DMS53 (cell line): ENCODE measurements around the gene SMCHD1.
A peak's percentile ranks its signal among the peaks of the same experiment; 100 is the strongest.
"Not testable (repeated sequence)": the region's sequence is repeated elsewhere in the genome, so short reads cannot be mapped to it uniquely, and the experiment has no call there.

Source experiments
- DNase-seq: peaks from one replicate; lab custom pipeline; 2025; lab: John Stamatoyannopoulos, UW

The SMCHD1 gene

GRCh38 chr18:2818281-2818680 lies 162.8 kb downstream of the SMCHD1 start:
- DNase-seq, result no peak

GRCh38 chr18:2821695-2822094 lies 166.2 kb downstream of the SMCHD1 start:
- no peak for DNase-seq

GRCh38 chr18:2822213-2822921 lies 166.8 kb downstream of the SMCHD1 start:
- DNase-seq, result peak; percentile 46

- no peak for DNase-seq
Measured at GRCh38 chr18:2823202-2823601, 167.7 kb downstream of the SMCHD1 start.

GRCh38 chr18:2823966-2824365 lies 168.4 kb downstream of the SMCHD1 start:
- DNase-seq, result no peak

- DNase-seq, result no peak
Measured at GRCh38 chr18:2824865-2825264, 169.3 kb downstream of the SMCHD1 start.

GRCh38 chr18:2825613-2826175 lies 170.2 kb downstream of the SMCHD1 start:
- no peak for DNase-seq

- no peak for DNase-seq
Measured at GRCh38 chr18:2826581-2826980, 171.1 kb downstream of the SMCHD1 start.

GRCh38 chr18:2827061-2827460 lies 171.5 kb downstream of the SMCHD1 start:
- DNase-seq, result no peak

- not testable (repeated sequence) for DNase-seq
Measured at GRCh38 chr18:2836118-2836517, 180.6 kb downstream of the SMCHD1 start.

GRCh38 chr18:2837290-2837689 lies 181.8 kb downstream of the SMCHD1 start:
- DNase-seq, result not testable (repeated sequence)

- DNase-seq, result no peak
Measured at GRCh38 chr18:2839202-2839601, 183.7 kb downstream of the SMCHD1 start.

GRCh38 chr18:2840521-2840920 lies 185.0 kb downstream of the SMCHD1 start:
- DNase-seq, result no peak

- no peak for DNase-seq
Measured at GRCh38 chr18:2843146-2843545, 187.6 kb downstream of the SMCHD1 start.

- DNase-seq, result no peak
Measured at GRCh38 chr18:2845172-2845571, 189.6 kb downstream of the SMCHD1 start.

- DNase-seq, result no peak
Measured at GRCh38 chr18:2846636-2847316, 191.2 kb downstream of the SMCHD1 start, which contains the start of gene EMILIN2. Gene EMILIN2, plus strand, starts transcription at chr18:2847006. Its CDS starts 183 bp downstream, at chr18:2847189.

GRCh38 chr18:2847317-2848246 lies 192.1 kb downstream of the SMCHD1 start:
- no peak for DNase-seq

GRCh38 chr18:2848247-2849246 lies 193.0 kb downstream of the SMCHD1 start:
- no peak for DNase-seq

- DNase-seq, result no peak
Measured at GRCh38 chr18:2850816-2851215, 195.3 kb downstream of the SMCHD1 start.

- DNase-seq, result no peak
Measured at GRCh38 chr18:2851771-2852170, 196.2 kb downstream of the SMCHD1 start.

- not testable (repeated sequence) for DNase-seq
Measured at GRCh38 chr18:2852460-2852859, 196.9 kb downstream of the SMCHD1 start.
